Mucosa of gallbladder (tissue), 1 donor: ENCODE measurements around the gene RAB8B. TPM values are rescaled to one million over a fixed set of nuclear protein-coding genes. Genes with fewer than 3 reads are reported as not detected.

ENCODE experiments used
- DNase-seq: peaks from one replicate; pipeline ENCODE4 v3.0.0-alpha.2; 2020; ENCODE audit warnings: low spot score
- total RNA-seq: library from RNA; stranded (reverse); gene quantifications from one replicate; pipeline ENCODE4 v1.2.1, GENCODE V29; 2021
- donor health status: DM: no; HTN: no; CAD: no.

Gene RAB8B
- total RNA-seq = 41.4 TPM

- peak; percentile 98 for DNase-seq
Measured at GRCh38 chr15:63188926-63189871, at the start of gene RAB8B. Gene RAB8B (plus strand): TSS chr15:63189606. CDS start chr15:63189625, 19 bp downstream.

GRCh38 chr15:63140936-63141335, 48.5 kb upstream of the RAB8B start:
- no peak for DNase-seq

GRCh38 chr15:63145426-63145825, 44.0 kb upstream of the RAB8B start:
- no peak for DNase-seq

- no peak for DNase-seq
Measured at GRCh38 chr15:63146684-63147083, 42.7 kb upstream of the RAB8B start.

GRCh38 chr15:63151665-63152064, 37.7 kb upstream of the RAB8B start:
- no peak for DNase-seq

GRCh38 chr15:63155486-63155885, 33.9 kb upstream of the RAB8B start:
- DNase-seq = no peak

GRCh38 chr15:63156086-63156710, 33.2 kb upstream of the RAB8B start:
- no peak for DNase-seq

- peak; percentile 32 for DNase-seq
Measured at GRCh38 chr15:63156755-63157117, 32.7 kb upstream of the RAB8B start.

- peak; percentile 88 for DNase-seq
Measured at GRCh38 chr15:63157118-63157843, 32.1 kb upstream of the RAB8B start, which contains the start of gene RPS27L. Gene RPS27L (minus strand): TSS chr15:63157477. CDS start chr15:63157405, 72 bp downstream.

- DNase-seq = peak; percentile 44
Measured at GRCh38 chr15:63157891-63158431, 31.4 kb upstream of the RAB8B start.

- no peak for DNase-seq
Measured at GRCh38 chr15:63160638-63161037, 28.8 kb upstream of the RAB8B start.

- DNase-seq = no peak
Measured at GRCh38 chr15:63163217-63163616, 26.2 kb upstream of the RAB8B start.

- DNase-seq = no peak
Measured at GRCh38 chr15:63165166-63165859, 24.1 kb upstream of the RAB8B start.

GRCh38 chr15:63166219-63166618, 23.2 kb upstream of the RAB8B start:
- no peak for DNase-seq

GRCh38 chr15:63169788-63170187, 19.6 kb upstream of the RAB8B start:
- DNase-seq = no peak

- DNase-seq = no peak
Measured at GRCh38 chr15:63172376-63172775, 17.0 kb upstream of the RAB8B start.

- DNase-seq = no peak
Measured at GRCh38 chr15:63172851-63173451, 16.5 kb upstream of the RAB8B start.

- no peak for DNase-seq
Measured at GRCh38 chr15:63176302-63176701, 13.1 kb upstream of the RAB8B start.

GRCh38 chr15:63178034-63178433, 11.4 kb upstream of the RAB8B start:
- no peak for DNase-seq

- no peak for DNase-seq
Measured at GRCh38 chr15:63180746-63181145, 8.7 kb upstream of the RAB8B start.

GRCh38 chr15:63181648-63182047, 7.8 kb upstream of the RAB8B start:
- DNase-seq = no peak
